MCF 10A (cell line): ENCODE measurements around the gene TSC22D1. TPM values are rescaled to one million over a fixed set of nuclear protein-coding genes. Genes with fewer than 3 reads are reported as not detected.

Experiments
- BruUV-seq: library from RNA; stranded (reverse); fragments of 400-500 nt; replicated peaks from 2 replicates; lab custom pipeline; 2021; lab: Mats Ljungman, UMichigan
- CTCF ChIA-PET: fragments of 300-600 bp; sonication (Branson Sonifier 250); formaldehyde crosslinking; extraction: SDS; loops from one replicate; lab custom pipeline; 2021; ENCODE audit warnings: antibody characterized with exemption, inconsistent platforms; lab: Yijun Ruan, JAX
- POLR2A ChIA-PET: fragments of 300-600, 350-650 bp; sonication (Branson Sonifier 250); formaldehyde crosslinking; extraction: SDS; loops from one replicate; lab custom pipeline; 2020; ENCODE audit warnings: antibody characterized with exemption, inconsistent platforms; lab: Yijun Ruan, JAX
- DNase-seq: peaks from one replicate; pipeline ENCODE4 v3.0.0-alpha.2; 2018; ENCODE audit not compliant: unreplicated experiment
- H3K27ac Mint-ChIP-seq: one replicate; pipeline ENCODE4 v1.8.0; 2022; ENCODE audit warnings: mild to moderate bottlenecking, low read depth, mixed read lengths; ENCODE audit not compliant: unreplicated experiment
- H3K27me3 Mint-ChIP-seq: one replicate; pipeline ENCODE4 v1.8.0; 2022; ENCODE audit warnings: mixed read lengths; ENCODE audit not compliant: insufficient read depth, unreplicated experiment
- H3K36me3 Mint-ChIP-seq: one replicate; pipeline ENCODE4 v1.8.0; 2022; ENCODE audit warnings: mild to moderate bottlenecking, moderate library complexity, mixed read lengths; ENCODE audit not compliant: insufficient read depth, unreplicated experiment
- H3K4me1 Mint-ChIP-seq: one replicate; pipeline ENCODE4 v1.8.0; 2022; ENCODE audit warnings: mixed read lengths; ENCODE audit not compliant: insufficient read depth, unreplicated experiment
- H3K4me3 Mint-ChIP-seq: one replicate; pipeline ENCODE4 v1.8.0; 2022; ENCODE audit warnings: mild to moderate bottlenecking, moderate library complexity, mixed read lengths; ENCODE audit not compliant: unreplicated experiment
- H3K9me3 Mint-ChIP-seq: one replicate; pipeline ENCODE4 v1.8.0; 2022; ENCODE audit warnings: mixed read lengths; ENCODE audit not compliant: unreplicated experiment
- intact Hi-C: fragments of 100-400 bp; cut with micrococcal nuclease; formaldehyde crosslinking; loops from 2 replicates; pipeline ENCODE4 v1.14.1; 2022
- total RNA-seq: library from RNA; stranded (reverse); gene quantifications from 2 replicates; pipeline ENCODE4 v1.2.3, GENCODE V29; 2022
- TF ChIP-seq, protein P1 (sequence below): fragments of 200-600 bp; IDR thresholded peaks from one replicate; pipeline ENCODE4 v1.8.0; 2022; ENCODE audit warnings: antibody characterized with exemption, mild to moderate bottlenecking; ENCODE audit not compliant: unreplicated experiment

TSC22D1 gene
- total RNA-seq, 1 experiment from 2014 or later, result 153 TPM

DNA sequence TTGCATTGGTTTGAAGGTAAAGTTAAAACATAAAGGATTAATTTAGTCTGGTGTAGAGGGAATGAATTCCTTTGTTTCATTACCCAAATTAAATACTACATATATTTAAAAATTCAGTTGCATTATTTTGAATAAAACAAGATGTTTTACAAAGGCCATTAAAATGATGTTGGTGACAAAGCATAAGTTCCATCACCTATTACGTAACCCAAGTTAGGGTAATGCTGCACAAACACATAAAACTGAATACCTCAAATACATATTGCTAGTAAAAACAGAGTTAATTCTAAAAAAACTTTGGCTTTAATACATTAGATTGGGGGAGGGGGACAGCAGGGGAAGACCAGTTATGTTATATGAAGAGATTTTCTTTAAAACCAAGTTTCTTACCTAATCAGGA, 122.2 kb downstream of the TSC22D1 start:
- no peaks in the 10 kb centered on the region for H3K27me3 Mint-ChIP-seq
- H3K9me3 Mint-ChIP-seq, result no peaks in the 10 kb centered on the region
- ChIA-PET CTCF (no interaction called here), POLR2A (no interaction called here)
- BruUV-seq, result no TSS peak
- H3K4me1 Mint-ChIP-seq, result peaks cover 16% of the 10 kb centered on the region
- H3K27ac Mint-ChIP-seq, result no peak overlapping the region
- intact Hi-C loops, result no loop called here
- DNase-seq, result no peak
- H3K4me3 Mint-ChIP-seq, result no peak overlapping the region
- TF ChIP-seq, protein P1, sequence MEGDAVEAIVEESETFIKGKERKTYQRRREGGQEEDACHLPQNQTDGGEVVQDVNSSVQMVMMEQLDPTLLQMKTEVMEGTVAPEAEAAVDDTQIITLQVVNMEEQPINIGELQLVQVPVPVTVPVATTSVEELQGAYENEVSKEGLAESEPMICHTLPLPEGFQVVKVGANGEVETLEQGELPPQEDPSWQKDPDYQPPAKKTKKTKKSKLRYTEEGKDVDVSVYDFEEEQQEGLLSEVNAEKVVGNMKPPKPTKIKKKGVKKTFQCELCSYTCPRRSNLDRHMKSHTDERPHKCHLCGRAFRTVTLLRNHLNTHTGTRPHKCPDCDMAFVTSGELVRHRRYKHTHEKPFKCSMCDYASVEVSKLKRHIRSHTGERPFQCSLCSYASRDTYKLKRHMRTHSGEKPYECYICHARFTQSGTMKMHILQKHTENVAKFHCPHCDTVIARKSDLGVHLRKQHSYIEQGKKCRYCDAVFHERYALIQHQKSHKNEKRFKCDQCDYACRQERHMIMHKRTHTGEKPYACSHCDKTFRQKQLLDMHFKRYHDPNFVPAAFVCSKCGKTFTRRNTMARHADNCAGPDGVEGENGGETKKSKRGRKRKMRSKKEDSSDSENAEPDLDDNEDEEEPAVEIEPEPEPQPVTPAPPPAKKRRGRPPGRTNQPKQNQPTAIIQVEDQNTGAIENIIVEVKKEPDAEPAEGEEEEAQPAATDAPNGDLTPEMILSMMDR, result no peak
- H3K36me3 Mint-ChIP-seq, result no peaks in the 10 kb centered on the region

DNA sequence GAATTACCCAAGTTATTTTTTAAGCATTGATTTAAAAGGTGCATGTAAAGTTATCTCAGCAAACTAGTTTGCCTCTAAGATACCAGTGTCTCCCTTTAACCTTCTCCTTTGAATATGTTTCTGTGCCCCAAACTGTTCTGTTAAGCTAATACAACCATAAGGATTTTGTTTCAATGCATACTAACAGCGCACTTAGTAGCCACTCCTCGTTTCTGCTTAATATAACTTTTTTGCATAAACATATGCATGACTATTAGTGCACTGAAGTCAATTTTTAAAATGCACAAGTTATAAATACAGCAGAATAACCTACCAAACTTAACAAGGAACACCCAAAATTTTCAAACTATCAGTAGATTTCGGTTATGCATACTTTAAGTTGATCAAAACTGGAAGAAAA, 123.1 kb downstream of the TSC22D1 start:
- Mint-ChIP-seq H3K4me1 (peaks cover 14% of the 10 kb centered on the region), H3K36me3 (no peaks in the 10 kb centered on the region), H3K9me3 (no peaks in the 10 kb centered on the region), H3K27me3 (no peaks in the 10 kb centered on the region), H3K27ac (no peak overlapping the region), H3K4me3 (no peak overlapping the region)
- TF ChIP-seq, protein P1, result no peak
- intact Hi-C loops, result no loop called here
- DNase-seq, result no peak
- POLR2A ChIA-PET, result no interaction called here
- CTCF ChIA-PET, result interaction anchor here (0.6 to 2.4 kb wide), 2 partner anchors 403 to 545 kb away, joined by 3 to 6 read pairs; no protein-coding TSS in a partner anchor
- no TSS peak for BruUV-seq

DNA sequence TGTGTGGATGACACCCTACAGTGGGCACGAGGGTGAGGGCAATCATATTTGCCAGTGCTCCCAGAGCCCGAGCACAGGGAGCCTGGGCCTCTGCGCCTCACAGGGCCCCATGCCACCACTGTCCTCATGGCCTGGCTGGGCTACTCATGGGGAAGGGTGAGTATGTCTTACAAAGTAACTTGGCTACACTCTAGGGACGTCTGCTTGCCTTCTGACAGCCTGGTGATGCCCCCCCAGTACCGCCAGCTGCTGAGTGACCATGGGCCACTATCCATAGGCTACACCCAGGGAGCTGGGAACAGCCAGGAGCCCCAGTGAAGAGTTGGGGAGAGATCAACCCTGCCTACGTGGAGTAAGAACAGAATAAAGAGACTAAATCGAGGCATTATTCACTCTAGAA, 123.7 kb downstream of the TSC22D1 start:
- intact Hi-C loops, result no loop called here
- no peak for DNase-seq
- Mint-ChIP-seq H3K4me3 (no peak overlapping the region), H3K4me1 (peaks cover 11% of the 10 kb centered on the region), H3K27ac (no peak overlapping the region), H3K27me3 (no peaks in the 10 kb centered on the region), H3K36me3 (no peaks in the 10 kb centered on the region), H3K9me3 (no peaks in the 10 kb centered on the region)
- ChIA-PET CTCF (interaction anchor here (0.6 to 2.4 kb wide), 2 partner anchors 544 to 551 kb away, joined by 3 to 6 read pairs; no protein-coding TSS in a partner anchor), POLR2A (no interaction called here)
- no TSS peak for BruUV-seq
- TF ChIP-seq, protein P1, result no peak

DNA sequence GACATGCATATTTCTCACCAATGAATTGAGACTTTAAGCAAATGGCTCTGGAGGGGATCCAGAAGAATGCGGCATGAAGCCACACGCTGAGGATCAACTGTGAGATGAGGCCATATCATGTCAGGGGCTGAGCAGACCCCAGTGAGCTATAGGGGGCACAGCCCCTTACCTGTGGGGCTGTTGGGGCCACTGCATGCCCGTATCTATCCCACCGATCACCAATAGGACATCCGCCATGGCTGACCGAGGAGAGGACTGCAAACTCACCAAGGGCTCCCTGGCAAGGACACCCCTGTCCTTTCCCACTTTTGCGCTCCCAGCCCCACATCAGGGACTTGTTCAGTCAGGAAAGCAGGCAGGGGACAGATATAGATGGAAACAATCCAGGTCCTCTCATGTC, 124.5 kb downstream of the TSC22D1 start:
- H3K27me3 Mint-ChIP-seq, result no peaks in the 10 kb centered on the region
- no peak overlapping the region for H3K27ac Mint-ChIP-seq
- peaks cover 11% of the 10 kb centered on the region for H3K4me1 Mint-ChIP-seq
- ChIA-PET POLR2A (no interaction called here), CTCF (interaction anchor here (0.6 to 2.4 kb wide), 2 partner anchors 316 to 543 kb away, joined by 3 to 6 read pairs; no protein-coding TSS in a partner anchor)
- H3K9me3 Mint-ChIP-seq, result no peaks in the 10 kb centered on the region
- no peak for DNase-seq
- H3K36me3 Mint-ChIP-seq, result no peaks in the 10 kb centered on the region
- intact Hi-C loops, result no loop called here
- TF ChIP-seq, protein P1, result no peak
- no TSS peak for BruUV-seq
- H3K4me3 Mint-ChIP-seq, result no peak overlapping the region
